ENCODE data around the gene PACRG. TPM values are rescaled to one million over a fixed set of nuclear protein-coding genes. Genes with fewer than 3 reads are reported as not detected.
"Not testable (repeated sequence)": the region's sequence is repeated elsewhere in the genome, so short reads cannot be mapped to it uniquely, and the experiment has no call there.

Gene PACRG
- total and polyA plus RNA-seq, 2 of the 13 experiments (the other 11 are each of a cell fraction or from before 2014, with no cell fraction given), result 0.13 TPM; not detected in 1

DNA sequence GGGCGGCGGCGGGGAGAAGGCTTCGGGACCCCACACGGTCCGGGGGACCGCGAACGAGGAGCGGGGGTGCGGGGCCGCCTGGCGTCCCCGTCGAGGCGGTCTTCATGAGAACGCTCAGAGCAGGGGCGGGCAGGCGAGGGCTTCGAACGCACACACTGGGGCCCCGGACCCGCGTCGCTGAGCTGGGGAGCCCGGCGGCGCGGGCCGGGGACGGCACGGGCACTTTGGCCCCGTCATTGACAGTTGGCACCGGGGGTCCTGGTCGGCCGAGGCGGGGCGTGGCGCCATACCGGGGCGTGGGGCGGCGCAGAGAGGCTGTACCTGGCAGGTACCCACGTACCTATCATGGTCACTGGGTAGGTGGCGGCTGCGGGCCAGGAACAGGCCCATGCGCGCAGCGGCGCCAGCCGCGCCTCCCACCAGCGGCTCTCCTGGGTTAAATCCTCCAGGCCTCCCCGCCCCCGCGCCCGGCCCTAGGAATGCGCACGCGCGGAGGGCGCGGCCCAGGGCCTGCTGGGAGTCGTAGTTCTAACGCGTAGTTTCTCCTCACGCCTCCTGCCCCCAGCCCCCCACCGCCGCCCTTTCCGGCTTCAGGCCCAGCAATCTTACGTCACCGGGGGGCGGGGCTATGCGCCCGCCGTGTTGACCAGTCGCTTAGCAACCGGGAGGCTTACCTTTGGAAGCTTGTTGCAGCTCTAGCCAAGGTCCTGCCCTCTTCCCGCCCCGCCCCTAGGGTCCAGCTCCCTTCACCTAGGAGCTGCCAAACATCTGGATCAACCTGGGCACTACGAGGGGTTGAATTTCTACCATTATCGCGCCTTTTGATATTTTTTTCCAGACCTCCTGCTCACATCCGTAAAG is at the start of gene PACRG, which contains the start of gene PRKN (continued):
- TF ChIP-seq, protein P1, sequence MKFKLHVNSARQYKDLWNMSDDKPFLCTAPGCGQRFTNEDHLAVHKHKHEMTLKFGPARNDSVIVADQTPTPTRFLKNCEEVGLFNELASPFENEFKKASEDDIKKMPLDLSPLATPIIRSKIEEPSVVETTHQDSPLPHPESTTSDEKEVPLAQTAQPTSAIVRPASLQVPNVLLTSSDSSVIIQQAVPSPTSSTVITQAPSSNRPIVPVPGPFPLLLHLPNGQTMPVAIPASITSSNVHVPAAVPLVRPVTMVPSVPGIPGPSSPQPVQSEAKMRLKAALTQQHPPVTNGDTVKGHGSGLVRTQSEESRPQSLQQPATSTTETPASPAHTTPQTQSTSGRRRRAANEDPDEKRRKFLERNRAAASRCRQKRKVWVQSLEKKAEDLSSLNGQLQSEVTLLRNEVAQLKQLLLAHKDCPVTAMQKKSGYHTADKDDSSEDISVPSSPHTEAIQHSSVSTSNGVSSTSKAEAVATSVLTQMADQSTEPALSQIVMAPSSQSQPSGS (CRISPR knock-in tag; IDR thresholded peaks at IDR 0.05), result peak; percentile 96
- TF ChIP-seq NRL (CRISPR knock-in tag; IDR thresholded peaks at IDR 0.05; ENCODE audit: borderline replicate concordance) (peak; percentile 87; the same call in 1 of the 2 replicates), ZNF124 (CRISPR knock-in tag; IDR thresholded peaks at IDR 0.05) (peak; percentile 40; the same call in 1 of the 2 replicates), SP1 (IDR thresholded peaks at IDR 0.05) (no peak), SP1 (CRISPR knock-in tag; IDR thresholded peaks at IDR 0.05) (peak; percentile 87), DNMT1 (CRISPR knock-in tag; IDR thresholded peaks at IDR 0.05) (no peak)
- TF ChIP-seq, protein P2, sequence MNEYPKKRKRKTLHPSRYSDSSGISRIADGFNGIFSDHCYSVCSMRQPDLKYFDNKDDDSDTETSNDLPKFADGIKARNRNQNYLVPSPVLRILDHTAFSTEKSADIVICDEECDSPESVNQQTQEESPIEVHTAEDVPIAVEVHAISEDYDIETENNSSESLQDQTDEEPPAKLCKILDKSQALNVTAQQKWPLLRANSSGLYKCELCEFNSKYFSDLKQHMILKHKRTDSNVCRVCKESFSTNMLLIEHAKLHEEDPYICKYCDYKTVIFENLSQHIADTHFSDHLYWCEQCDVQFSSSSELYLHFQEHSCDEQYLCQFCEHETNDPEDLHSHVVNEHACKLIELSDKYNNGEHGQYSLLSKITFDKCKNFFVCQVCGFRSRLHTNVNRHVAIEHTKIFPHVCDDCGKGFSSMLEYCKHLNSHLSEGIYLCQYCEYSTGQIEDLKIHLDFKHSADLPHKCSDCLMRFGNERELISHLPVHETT (CRISPR knock-in tag; conservative IDR thresholded peaks at IDR 0.05), result no peak

DNA sequence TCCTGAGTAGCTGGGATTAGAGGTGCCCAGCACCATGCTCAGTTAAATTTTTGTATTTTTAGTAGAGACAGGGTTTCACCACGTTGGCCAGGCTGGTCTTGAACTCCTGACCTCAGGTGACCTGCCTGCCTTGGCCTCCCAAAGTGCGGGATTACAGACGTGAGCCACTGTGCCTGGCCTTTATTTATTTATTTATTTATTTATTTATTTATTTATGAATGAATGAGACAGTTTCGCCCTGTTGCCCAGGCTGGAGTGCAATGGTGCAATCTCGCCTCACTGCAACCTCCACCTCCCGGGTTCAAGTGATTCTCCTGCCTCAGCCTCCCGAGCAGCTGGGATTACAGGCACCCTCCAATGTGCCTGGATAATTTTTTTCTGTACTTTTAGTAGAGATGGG is 48.9 kb upstream of the PACRG start:
- in situ Hi-C loops (cut with HindIII; ENCODE audit: extremely low pct_ligation_motif_present, low pct_unique_long_range_greater_than_20kb); DNase-seq (ENCODE audit: low spot score); CTCF ChIA-PET (ENCODE audit: low intra/inter-chr PET ratio, low total read pairs); H3K27me3 ChIP-seq (ENCODE audit: control insufficient read depth in 1 of 2, insufficient read depth in 2 of 2, low read length in 2 of 2); H4K20me1 ChIP-seq (ENCODE audit: insufficient read depth, low read length); H3K27ac ChIP-seq (ENCODE audit: extremely low read length, insufficient read depth, low read length); H3K9ac ChIP-seq (ENCODE audit: insufficient read depth, low read depth, low read length); intact Hi-C loops (cut with micrococcal nuclease; ENCODE audit: unreplicated experiment); ATAC-seq; H3K36me3 ChIP-seq (replicated peaks in 1 of 2; ENCODE audit: control insufficient read depth in 1 of 2, insufficient read depth in 2 of 2, low read length in 2 of 2); H3K4me3 ChIP-seq (replicated peaks in 1 of 3; ENCODE audit: insufficient read depth in 1 of 3, low read depth in 2 of 3, low read length in 3 of 3); BruUV-seq (replicated peaks); POLR2A ChIA-PET; H2AFZ ChIP-seq (ENCODE audit: low read length); H3K79me2 ChIP-seq (ENCODE audit: insufficient read depth, low read length); FAIRE-seq; H3K4me2 ChIP-seq (ENCODE audit: low read depth, low read length): not testable (repeated sequence)
- peaks cover 15% of the 10 kb centered on the region; the same call in 1 of the 2 replicates for H3K9me3 ChIP-seq (ENCODE audit: low read length)
- peaks cover 11% of the 10 kb centered on the region for H3K4me1 ChIP-seq (ENCODE audit: insufficient read depth, low read length)
- whole genome bisulfite sequencing (ENCODE audit: low lambda C conversion rate), result 56% methylated on average over 7 of the region's 7 CpGs
